T-helper 22 cell (primary cell): Measurements from ENCODE around the gene BLVRB.

ENCODE experiments used
- DNase-seq: peaks from one replicate; pipeline ENCODE4 v3.0.0-alpha.2; 2020; ENCODE audit warnings: low read depth

The BLVRB gene

GRCh38 chr19:40403262-40403984 is 62.1 kb downstream of the BLVRB start:
- peak; percentile 70 for DNase-seq

- no peak for DNase-seq
These were observed 65.0 kb downstream of the BLVRB start for GRCh38 chr19:40400559-40400958.

GRCh38 chr19:40398417-40399131 is 67.0 kb downstream of the BLVRB start:
- peak; percentile 43 for DNase-seq
